ENCODE data around the gene ELAVL1. TPM values are rescaled to one million over a fixed set of nuclear protein-coding genes. Genes with fewer than 3 reads are reported as not detected.
"Not testable (repeated sequence)": the region's sequence is repeated elsewhere in the genome, so short reads cannot be mapped to it uniquely, and the experiment has no call there.

The ELAVL1 gene
- total and polyA plus RNA-seq, 2 donors (not counting 1 experiment from before 2014, with no cell fraction given): 21.8 to 63.5 TPM

DNA sequence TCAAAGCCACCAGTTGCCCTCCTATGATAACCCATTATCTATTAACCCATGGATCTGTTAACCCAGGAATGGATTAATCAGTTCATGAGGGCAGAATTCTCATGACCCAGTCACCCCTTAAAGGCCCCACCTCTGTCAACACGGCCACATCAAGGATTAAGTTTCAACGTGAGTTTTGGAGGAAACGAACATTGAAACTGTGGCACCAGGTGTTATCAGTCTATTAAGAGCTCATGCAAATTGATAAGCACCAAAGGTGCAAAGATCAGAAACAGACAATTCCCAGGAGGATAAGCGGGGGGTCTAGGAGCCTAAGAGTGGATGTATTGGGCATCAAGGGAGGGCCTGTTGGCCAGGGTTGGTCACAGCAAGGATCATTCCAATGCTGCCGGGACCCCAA, 19.9 kb upstream of the ELAVL1 start:
- ATAC-seq (ENCODE audit: low read depth): no peak
- H3K4me1 Mint-ChIP-seq: no peaks in the 10 kb centered on the region
- H3K27ac Mint-ChIP-seq: no peak overlapping the region
- H3K4me3 ChIP-seq (ENCODE audit: control extremely low read depth in 1 of 5, extremely low read depth in 1 of 5, insufficient read depth in 1 of 5, low read depth in 2 of 5, low read length in 4 of 5): no peak overlapping the region
- ChIA-PET POLR2A (no interaction called here), CTCF (interaction anchor here (0.6 kb wide), 1 partner anchor 328 kb away, joined by 4 read pairs; no protein-coding TSS in a partner anchor)
- H3K9me3 Mint-ChIP-seq (ENCODE audit: insufficient read depth): no peaks in the 10 kb centered on the region
- 77% methylated on average over 2 of the region's 5 CpGs for WGBS (ENCODE audit: insufficient coverage)
- H3K4me1 ChIP-seq (ENCODE audit: control insufficient read depth in 2 of 2, insufficient read depth in 2 of 2, low read length in 2 of 2): no peaks in the 10 kb centered on the region
- no peak overlapping the region for H3K4me3 Mint-ChIP-seq
- no peak overlapping the region for H3K27ac ChIP-seq (ENCODE audit: low read length in 2 of 2)
- no peak for DNase-seq
- H3K9ac ChIP-seq (ENCODE audit: low read length): no peak overlapping the region
- no peaks in the 10 kb centered on the region for H3K79me2 ChIP-seq (ENCODE audit: control insufficient read depth, insufficient read depth, low read length)
- no peaks in the 10 kb centered on the region for H3K9me3 ChIP-seq (ENCODE audit: control extremely low read depth in 1 of 3, control insufficient read depth in 2 of 3, insufficient read depth in 1 of 3, low read length in 2 of 3)
- no peaks in the 10 kb centered on the region for H3K36me3 ChIP-seq (replicated peaks in 1 of 2; ENCODE audit: control extremely low read depth in 1 of 2, control insufficient read depth in 1 of 2, extremely low read depth in 1 of 2, insufficient read depth in 2 of 2, low read length in 1 of 2)
- no peaks in the 10 kb centered on the region for H4K20me1 ChIP-seq (ENCODE audit: control insufficient read depth, insufficient read depth, low read length, poor library complexity, severe bottlenecking)
- H3K27me3 ChIP-seq (replicated peaks in 1 of 4; ENCODE audit: control extremely low read depth in 1 of 4, control insufficient read depth in 3 of 4, insufficient read depth in 4 of 4, low read length in 3 of 4): no peaks in the 10 kb centered on the region
- intact Hi-C loops (cut with micrococcal nuclease): no loop called here
- no peaks in the 10 kb centered on the region for H3K27me3 Mint-ChIP-seq
- no peak overlapping the region for H3K4me2 ChIP-seq (replicated peaks; ENCODE audit: low read depth, low read length, poor library complexity, severe bottlenecking)
- TF ChIP-seq, protein P1, sequence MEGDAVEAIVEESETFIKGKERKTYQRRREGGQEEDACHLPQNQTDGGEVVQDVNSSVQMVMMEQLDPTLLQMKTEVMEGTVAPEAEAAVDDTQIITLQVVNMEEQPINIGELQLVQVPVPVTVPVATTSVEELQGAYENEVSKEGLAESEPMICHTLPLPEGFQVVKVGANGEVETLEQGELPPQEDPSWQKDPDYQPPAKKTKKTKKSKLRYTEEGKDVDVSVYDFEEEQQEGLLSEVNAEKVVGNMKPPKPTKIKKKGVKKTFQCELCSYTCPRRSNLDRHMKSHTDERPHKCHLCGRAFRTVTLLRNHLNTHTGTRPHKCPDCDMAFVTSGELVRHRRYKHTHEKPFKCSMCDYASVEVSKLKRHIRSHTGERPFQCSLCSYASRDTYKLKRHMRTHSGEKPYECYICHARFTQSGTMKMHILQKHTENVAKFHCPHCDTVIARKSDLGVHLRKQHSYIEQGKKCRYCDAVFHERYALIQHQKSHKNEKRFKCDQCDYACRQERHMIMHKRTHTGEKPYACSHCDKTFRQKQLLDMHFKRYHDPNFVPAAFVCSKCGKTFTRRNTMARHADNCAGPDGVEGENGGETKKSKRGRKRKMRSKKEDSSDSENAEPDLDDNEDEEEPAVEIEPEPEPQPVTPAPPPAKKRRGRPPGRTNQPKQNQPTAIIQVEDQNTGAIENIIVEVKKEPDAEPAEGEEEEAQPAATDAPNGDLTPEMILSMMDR (IDR thresholded peaks at IDR 0.05): no peak
- TF ChIP-seq EZH2 (IDR thresholded peaks at IDR 0.05; ENCODE audit: borderline replicate concordance, insufficient read depth, low read depth, low read length, poor library complexity, severe bottlenecking): no peak
- no peak overlapping the region for H2AFZ ChIP-seq (ENCODE audit: insufficient read depth, low read depth, low read length, poor library complexity, severe bottlenecking)

DNA sequence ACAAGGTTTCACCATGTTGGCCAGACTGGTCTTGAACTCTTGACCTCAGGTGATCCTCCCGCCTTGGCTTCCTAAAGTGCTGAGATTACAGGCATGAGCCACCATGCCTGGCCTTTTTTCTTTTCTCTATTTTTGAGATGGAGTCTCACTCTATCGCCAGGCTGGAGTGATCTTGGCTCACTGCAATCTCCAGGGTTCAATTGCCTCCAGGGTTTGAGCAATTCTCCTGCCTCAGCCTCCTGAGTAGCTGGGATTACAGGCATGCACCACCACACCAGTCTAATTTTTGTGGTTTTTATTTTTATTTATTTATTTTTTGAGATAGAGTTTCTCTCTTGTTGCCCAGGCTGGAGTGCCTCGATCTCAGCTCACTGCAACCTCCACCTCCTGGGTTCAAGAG, 18.8 kb upstream of the ELAVL1 start:
- H3K27me3 Mint-ChIP-seq; H4K20me1 ChIP-seq (ENCODE audit: control insufficient read depth, insufficient read depth, low read length, poor library complexity, severe bottlenecking); POLR2A ChIA-PET; H2AFZ ChIP-seq (ENCODE audit: insufficient read depth, low read depth, low read length, poor library complexity, severe bottlenecking); H3K4me1 Mint-ChIP-seq; H3K27me3 ChIP-seq (replicated peaks in 1 of 4; ENCODE audit: control extremely low read depth in 1 of 4, control insufficient read depth in 3 of 4, insufficient read depth in 4 of 4, low read length in 3 of 4); H3K4me3 ChIP-seq (ENCODE audit: control extremely low read depth in 1 of 5, extremely low read depth in 1 of 5, insufficient read depth in 1 of 5, low read depth in 2 of 5, low read length in 4 of 5); H3K36me3 ChIP-seq (replicated peaks in 1 of 2; ENCODE audit: control extremely low read depth in 1 of 2, control insufficient read depth in 1 of 2, extremely low read depth in 1 of 2, insufficient read depth in 2 of 2, low read length in 1 of 2); H3K9me3 ChIP-seq (ENCODE audit: control extremely low read depth in 1 of 3, control insufficient read depth in 2 of 3, insufficient read depth in 1 of 3, low read length in 2 of 3); H3K27ac Mint-ChIP-seq; H3K9ac ChIP-seq (ENCODE audit: low read length); H3K9me3 Mint-ChIP-seq (ENCODE audit: insufficient read depth); ATAC-seq (ENCODE audit: low read depth); H3K27ac ChIP-seq (ENCODE audit: low read length in 2 of 2); DNase-seq; CTCF ChIA-PET; H3K4me1 ChIP-seq (ENCODE audit: control insufficient read depth in 2 of 2, insufficient read depth in 2 of 2, low read length in 2 of 2); intact Hi-C loops (cut with micrococcal nuclease); H3K4me2 ChIP-seq (replicated peaks; ENCODE audit: low read depth, low read length, poor library complexity, severe bottlenecking); H3K4me3 Mint-ChIP-seq; H3K79me2 ChIP-seq (ENCODE audit: control insufficient read depth, insufficient read depth, low read length): not testable (repeated sequence)
- WGBS (ENCODE audit: insufficient coverage): 94% methylated on average over 2 of the region's 3 CpGs

Data from B cell (primary cell).